Hepatocyte (in vitro differentiated cells): ENCODE measurements around the gene RAP1GAP.

Experiments used
- CTCF ChIP-seq: fragments of 200-600 bp; sonication (generic); IDR thresholded peaks from 2 replicates; pipeline ENCODE4 v1.5.1; 2016; ENCODE audit warnings: antibody characterized with exemption, mild to moderate bottlenecking; ENCODE audit not compliant: poor library complexity
- EZH2 ChIP-seq: fragments of 200-600 bp; sonication (generic); IDR thresholded peaks from 2 replicates; pipeline ENCODE4 v1.6.1; 2016; ENCODE audit warnings: antibody characterized with exemption, mild to moderate bottlenecking, borderline replicate concordance
- EZH2phosphoT487 ChIP-seq: fragments of 200-600 bp; sonication (generic); IDR thresholded peaks from one replicate; pipeline ENCODE4 v1.6.1; 2018; ENCODE audit warnings: antibody characterized with exemption, mild to moderate bottlenecking, low read depth, moderate library complexity; ENCODE audit not compliant: unreplicated experiment, severe bottlenecking

GRCh38 chr1:21605012-21605715 lies 64.0 kb downstream of the RAP1GAP start:
- TF ChIP-seq CTCF (no peak), EZH2phosphoT487 (no peak), EZH2 (no peak)
